ENCODE data around the gene LRRTM4. TPM values are rescaled to one million over a fixed set of nuclear protein-coding genes. Genes with fewer than 3 reads are reported as not detected.

LRRTM4 gene
- polyA plus RNA-seq, 1 of the 3 experiments (the other 2 are of a cell fraction) = 0.10 TPM

DNA sequence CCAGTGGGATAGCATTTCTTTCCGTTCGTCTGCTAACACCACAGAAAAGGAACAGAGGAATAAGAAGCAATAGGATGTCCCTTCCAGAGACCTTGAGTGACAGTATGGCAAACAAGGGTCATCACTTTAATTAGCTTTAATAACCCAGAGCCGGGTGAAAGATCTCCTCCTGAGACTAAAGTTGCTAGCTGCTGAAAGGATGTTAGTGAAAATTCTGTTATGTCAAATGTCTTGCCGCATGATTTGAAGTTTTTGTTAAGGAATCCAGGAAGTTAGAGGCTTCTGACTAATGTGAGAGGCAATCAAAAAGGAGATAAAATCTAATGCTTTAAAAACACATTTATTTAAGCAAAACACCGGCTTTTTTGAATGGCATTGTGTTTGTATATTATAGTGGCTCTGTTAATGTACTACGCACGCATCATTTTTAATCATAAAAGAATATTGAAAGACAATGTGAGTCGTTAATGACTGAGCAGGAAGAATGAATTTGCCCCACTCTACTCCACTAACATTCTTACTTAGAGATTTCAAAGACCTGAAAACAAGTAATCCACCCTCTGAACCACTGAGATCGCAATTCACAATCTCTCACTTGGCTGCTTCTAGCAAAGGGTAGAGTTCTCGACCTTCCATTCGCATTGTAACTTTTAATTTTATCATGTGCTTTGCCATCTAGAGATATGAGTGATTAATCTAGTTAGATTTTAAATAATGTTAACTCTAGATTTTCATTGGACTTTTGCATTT, 536.6 kb downstream of the LRRTM4 start:
- H3K4me3 ChIP-seq (ENCODE audit: low read depth in 2 of 2, low read length in 1 of 2) = no peak overlapping the region
- 48% methylated on average over 11 of the region's 11 CpGs for WGBS (ENCODE audit: low lambda C conversion rate)

DNA sequence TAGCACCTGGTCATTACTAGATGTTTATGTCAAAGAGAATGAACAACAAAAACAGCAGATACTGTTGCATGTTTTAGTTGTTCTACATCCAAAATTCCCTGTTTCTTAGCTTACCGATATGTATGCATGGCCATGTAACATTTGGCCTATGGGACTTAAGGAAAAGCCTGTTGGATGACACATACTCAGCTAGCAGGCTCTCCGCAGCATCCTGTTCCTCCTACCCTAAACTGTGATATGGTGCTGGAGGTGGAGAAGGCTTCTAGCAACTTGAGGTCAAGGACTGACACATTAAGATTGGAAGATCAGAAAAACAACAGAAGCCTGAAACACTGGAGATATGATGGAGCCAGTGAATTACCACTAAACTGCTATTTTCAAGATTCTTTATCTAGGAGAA, 537.8 kb downstream of the LRRTM4 start:
- H3F3A ChIP-seq (replicated peaks; ENCODE audit: insufficient read depth) = no peaks in the 10 kb centered on the region
- no peaks in the 10 kb centered on the region for H4K20me1 ChIP-seq (ENCODE audit: insufficient read depth)
- H3K4me1 ChIP-seq (ENCODE audit: control insufficient read depth in 1 of 2, insufficient read depth in 2 of 2, low read depth in 1 of 2, low read length in 1 of 2) = peaks cover 0 to 2% of the 10 kb centered on the region in 2 experiments; a peak in 1 of 4 replicates
- no peak for DNase-seq
- H3K4me3 ChIP-seq (ENCODE audit: low read depth in 2 of 2, low read length in 1 of 2) = no peak overlapping the region
- H3K27me3 ChIP-seq (ENCODE audit: insufficient read depth) = no peaks in the 10 kb centered on the region
- ChIA-PET CTCF (no interaction called here), POLR2A (no interaction called here)
- no peak overlapping the region for H3K27ac ChIP-seq (ENCODE audit: low read depth in 2 of 2, low read length in 1 of 2)
- peaks cover 3% of the 10 kb centered on the region; the same call in 1 of the 2 replicates for H3K9me3 ChIP-seq
- no peaks in the 10 kb centered on the region for H3K79me2 ChIP-seq (ENCODE audit: insufficient read depth)
- TF ChIP-seq FOXJ3 (CRISPR knock-in tag; IDR thresholded peaks at IDR 0.05) = no peak
- no peak for TF ChIP-seq EZH2phosphoT487 (IDR thresholded peaks at IDR 0.05; ENCODE audit: borderline replicate concordance, low read depth)
- TF ChIP-seq TCF12 (IDR thresholded peaks at IDR 0.05) = no peak
- TF ChIP-seq, protein P1, sequence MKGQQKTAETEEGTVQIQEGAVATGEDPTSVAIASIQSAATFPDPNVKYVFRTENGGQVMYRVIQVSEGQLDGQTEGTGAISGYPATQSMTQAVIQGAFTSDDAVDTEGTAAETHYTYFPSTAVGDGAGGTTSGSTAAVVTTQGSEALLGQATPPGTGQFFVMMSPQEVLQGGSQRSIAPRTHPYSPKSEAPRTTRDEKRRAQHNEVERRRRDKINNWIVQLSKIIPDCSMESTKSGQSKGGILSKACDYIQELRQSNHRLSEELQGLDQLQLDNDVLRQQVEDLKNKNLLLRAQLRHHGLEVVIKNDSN (IDR thresholded peaks at IDR 0.05; ENCODE audit: borderline replicate concordance, low read depth) = no peak
- TF ChIP-seq, protein P2, sequence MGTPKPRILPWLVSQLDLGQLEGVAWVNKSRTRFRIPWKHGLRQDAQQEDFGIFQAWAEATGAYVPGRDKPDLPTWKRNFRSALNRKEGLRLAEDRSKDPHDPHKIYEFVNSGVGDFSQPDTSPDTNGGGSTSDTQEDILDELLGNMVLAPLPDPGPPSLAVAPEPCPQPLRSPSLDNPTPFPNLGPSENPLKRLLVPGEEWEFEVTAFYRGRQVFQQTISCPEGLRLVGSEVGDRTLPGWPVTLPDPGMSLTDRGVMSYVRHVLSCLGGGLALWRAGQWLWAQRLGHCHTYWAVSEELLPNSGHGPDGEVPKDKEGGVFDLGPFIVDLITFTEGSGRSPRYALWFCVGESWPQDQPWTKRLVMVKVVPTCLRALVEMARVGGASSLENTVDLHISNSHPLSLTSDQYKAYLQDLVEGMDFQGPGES (IDR thresholded peaks at IDR 0.05; ENCODE audit: low read depth, low read length) = no peak
- TF ChIP-seq, protein P3, sequence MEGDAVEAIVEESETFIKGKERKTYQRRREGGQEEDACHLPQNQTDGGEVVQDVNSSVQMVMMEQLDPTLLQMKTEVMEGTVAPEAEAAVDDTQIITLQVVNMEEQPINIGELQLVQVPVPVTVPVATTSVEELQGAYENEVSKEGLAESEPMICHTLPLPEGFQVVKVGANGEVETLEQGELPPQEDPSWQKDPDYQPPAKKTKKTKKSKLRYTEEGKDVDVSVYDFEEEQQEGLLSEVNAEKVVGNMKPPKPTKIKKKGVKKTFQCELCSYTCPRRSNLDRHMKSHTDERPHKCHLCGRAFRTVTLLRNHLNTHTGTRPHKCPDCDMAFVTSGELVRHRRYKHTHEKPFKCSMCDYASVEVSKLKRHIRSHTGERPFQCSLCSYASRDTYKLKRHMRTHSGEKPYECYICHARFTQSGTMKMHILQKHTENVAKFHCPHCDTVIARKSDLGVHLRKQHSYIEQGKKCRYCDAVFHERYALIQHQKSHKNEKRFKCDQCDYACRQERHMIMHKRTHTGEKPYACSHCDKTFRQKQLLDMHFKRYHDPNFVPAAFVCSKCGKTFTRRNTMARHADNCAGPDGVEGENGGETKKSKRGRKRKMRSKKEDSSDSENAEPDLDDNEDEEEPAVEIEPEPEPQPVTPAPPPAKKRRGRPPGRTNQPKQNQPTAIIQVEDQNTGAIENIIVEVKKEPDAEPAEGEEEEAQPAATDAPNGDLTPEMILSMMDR (IDR thresholded peaks at IDR 0.05) = no peak
- no peak for TF ChIP-seq CHD2 (IDR thresholded peaks at IDR 0.05; ENCODE audit: low read length, partially characterized antibody)
- no peak for TF ChIP-seq RAD21 (IDR thresholded peaks at IDR 0.05; ENCODE audit: low read length)
- no peak for TF ChIP-seq SIN3A (IDR thresholded peaks at IDR 0.05; ENCODE audit: borderline replicate concordance, low read depth, low read length)
- TF ChIP-seq, protein P4, sequence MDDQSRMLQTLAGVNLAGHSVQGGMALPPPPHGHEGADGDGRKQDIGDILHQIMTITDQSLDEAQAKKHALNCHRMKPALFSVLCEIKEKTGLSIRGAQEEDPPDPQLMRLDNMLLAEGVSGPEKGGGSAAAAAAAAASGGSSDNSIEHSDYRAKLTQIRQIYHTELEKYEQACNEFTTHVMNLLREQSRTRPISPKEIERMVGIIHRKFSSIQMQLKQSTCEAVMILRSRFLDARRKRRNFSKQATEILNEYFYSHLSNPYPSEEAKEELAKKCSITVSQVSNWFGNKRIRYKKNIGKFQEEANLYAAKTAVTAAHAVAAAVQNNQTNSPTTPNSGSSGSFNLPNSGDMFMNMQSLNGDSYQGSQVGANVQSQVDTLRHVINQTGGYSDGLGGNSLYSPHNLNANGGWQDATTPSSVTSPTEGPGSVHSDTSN (IDR thresholded peaks at IDR 0.05) = no peak
- H3K4me2 ChIP-seq = no peak overlapping the region
- H3K9ac ChIP-seq = no peak overlapping the region
- no peak overlapping the region for H2AFZ ChIP-seq (ENCODE audit: low read depth)
- WGBS (ENCODE audit: low lambda C conversion rate) = 54% methylated on average over 2 of the region's 2 CpGs
- H3K36me3 ChIP-seq (replicated peaks in 1 of 2; ENCODE audit: control insufficient read depth in 1 of 2, insufficient read depth in 2 of 2, low read length in 1 of 2) = no peaks in the 10 kb centered on the region
- H3K9me2 ChIP-seq = no peaks in the 10 kb centered on the region

More for the DNA sequence above, 536.6 kb downstream of the LRRTM4 start:
- Histone ChIP-seq H3K36me3 (replicated peaks in 1 of 2; ENCODE audit: control insufficient read depth in 1 of 2, insufficient read depth in 2 of 2, low read length in 1 of 2) (no peaks in the 10 kb centered on the region), H2AFZ (ENCODE audit: low read depth) (no peak overlapping the region), H3K27ac (ENCODE audit: low read depth in 2 of 2, low read length in 1 of 2) (no peak overlapping the region), H3F3A (replicated peaks; ENCODE audit: insufficient read depth) (no peaks in the 10 kb centered on the region), H3K79me2 (ENCODE audit: insufficient read depth) (no peaks in the 10 kb centered on the region), H3K27me3 (ENCODE audit: insufficient read depth) (no peaks in the 10 kb centered on the region), H3K4me2 (no peak overlapping the region), H3K9me2 (no peaks in the 10 kb centered on the region), H3K9me3 (peaks cover 3% of the 10 kb centered on the region; the same call in 1 of the 2 replicates), H4K20me1 (ENCODE audit: insufficient read depth) (no peaks in the 10 kb centered on the region), H3K4me1 (ENCODE audit: control insufficient read depth in 1 of 2, insufficient read depth in 2 of 2, low read depth in 1 of 2, low read length in 1 of 2) (peaks cover 0 to 2% of the 10 kb centered on the region in 2 experiments; a peak in 1 of 4 replicates), H3K9ac (no peak overlapping the region)
- ChIA-PET POLR2A (no interaction called here), CTCF (interaction anchor here (0.6 to 1.0 kb wide), 5 partner anchors 9 to 1162 kb away, joined by 3 to 4 read pairs (median 3); no protein-coding TSS in a partner anchor)
- DNase-seq = no peak
- TF ChIP-seq NFIC (IDR thresholded peaks at IDR 0.05; ENCODE audit: borderline replicate concordance) (no peak), MEF2A (IDR thresholded peaks at IDR 0.05; ENCODE audit: borderline replicate concordance, low read depth) (no peak), JUND (IDR thresholded peaks at IDR 0.05) (no peak), RXRA (IDR thresholded peaks at IDR 0.05; ENCODE audit: borderline replicate concordance, low read depth) (no peak), RCOR1 (IDR thresholded peaks at IDR 0.05; ENCODE audit: low read length) (no peak), TEAD4 (IDR thresholded peaks at IDR 0.05; ENCODE audit: borderline replicate concordance, insufficient read depth) (no peak), POLR2AphosphoS5 (IDR thresholded peaks at IDR 0.05; ENCODE audit: low read depth, low read length) (no peak)
- TF ChIP-seq, protein P4 (IDR thresholded peaks at IDR 0.05) = no peak
- TF ChIP-seq, protein P1 (IDR thresholded peaks at IDR 0.05; ENCODE audit: borderline replicate concordance, low read depth) = no peak
- TF ChIP-seq, protein P5, sequence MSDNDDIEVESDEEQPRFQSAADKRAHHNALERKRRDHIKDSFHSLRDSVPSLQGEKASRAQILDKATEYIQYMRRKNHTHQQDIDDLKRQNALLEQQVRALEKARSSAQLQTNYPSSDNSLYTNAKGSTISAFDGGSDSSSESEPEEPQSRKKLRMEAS (IDR thresholded peaks at IDR 0.05; ENCODE audit: low read depth) = no peak
- TF ChIP-seq, protein P6, sequence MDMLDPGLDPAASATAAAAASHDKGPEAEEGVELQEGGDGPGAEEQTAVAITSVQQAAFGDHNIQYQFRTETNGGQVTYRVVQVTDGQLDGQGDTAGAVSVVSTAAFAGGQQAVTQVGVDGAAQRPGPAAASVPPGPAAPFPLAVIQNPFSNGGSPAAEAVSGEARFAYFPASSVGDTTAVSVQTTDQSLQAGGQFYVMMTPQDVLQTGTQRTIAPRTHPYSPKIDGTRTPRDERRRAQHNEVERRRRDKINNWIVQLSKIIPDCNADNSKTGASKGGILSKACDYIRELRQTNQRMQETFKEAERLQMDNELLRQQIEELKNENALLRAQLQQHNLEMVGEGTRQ (IDR thresholded peaks at IDR 0.05; ENCODE audit: borderline replicate concordance, low read depth, low read length) = no peak

Measured in SK-N-SH (cell line).